Measurements from ENCODE around the gene RTP4. TPM values are rescaled to one million over a fixed set of nuclear protein-coding genes. Genes with fewer than 3 reads are reported as not detected.

RTP4 gene
- polyA plus RNA-seq, 2 of the 4 experiments (the other 2 are of a cell fraction), result not detected

GRCh38 chr3:187403768-187404288, 35.6 kb downstream of the RTP4 start (continued):
- TF ChIP-seq CTCF (IDR thresholded peaks at IDR 0.05), result no peak
- TF ChIP-seq ATOH8 (CRISPR knock-in tag; IDR thresholded peaks at IDR 0.05; ENCODE audit: low read depth), result no peak
- TF ChIP-seq TP53 (CRISPR knock-in tag; IDR thresholded peaks at IDR 0.05), result no peak
- TF ChIP-seq HOXA7 (CRISPR knock-in tag; IDR thresholded peaks at IDR 0.05), result no peak
- no peak for TF ChIP-seq MAZ (IDR thresholded peaks at IDR 0.05; ENCODE audit: borderline replicate concordance, low read depth, low read length)
- no peak for TF ChIP-seq RFX5 (IDR thresholded peaks at IDR 0.05)
- TF ChIP-seq HES2 (IDR thresholded peaks at IDR 0.05), result no peak
- TF ChIP-seq GATA3 (IDR thresholded peaks at IDR 0.05; ENCODE audit: borderline replicate concordance), result peak; percentile 33; the same call in 1 of the 2 replicates
- TF ChIP-seq E2F6 (IDR thresholded peaks at IDR 0.05; ENCODE audit: borderline replicate concordance, low read depth), result no peak
- no peak for TF ChIP-seq MAFK (IDR thresholded peaks at IDR 0.05; ENCODE audit: partially characterized antibody)
- no peak for TF ChIP-seq NPAS2 (CRISPR knock-in tag; IDR thresholded peaks at IDR 0.05; ENCODE audit: borderline replicate concordance)
- peak; percentile 20; the same call in 1 of the 2 replicates for TF ChIP-seq USF2 (IDR thresholded peaks at IDR 0.05)
- peak; percentile 63 for TF ChIP-seq JUNB (IDR thresholded peaks at IDR 0.05)
- no peak for TF ChIP-seq BCL3 (IDR thresholded peaks at IDR 0.05)
- no peak for TF ChIP-seq RARB (CRISPR knock-in tag; IDR thresholded peaks at IDR 0.05)
- no peak for TF ChIP-seq BHLHE40 (IDR thresholded peaks at IDR 0.05; ENCODE audit: low read depth, low read length)

- ChIA-PET CTCF (no interaction called here), POLR2A (no interaction called here)
- TF ChIP-seq POLR2AphosphoS2 (conservative IDR thresholded peaks at IDR 0.05; ENCODE audit: low read length) (no peak), EHF (CRISPR knock-in tag; IDR thresholded peaks at IDR 0.05) (no peak), ZFP36 (IDR thresholded peaks at IDR 0.05; ENCODE audit: borderline replicate concordance, partially characterized antibody) (no peak), ZSCAN20 (CRISPR knock-in tag; IDR thresholded peaks at IDR 0.05) (no peak), KDM5A (IDR thresholded peaks at IDR 0.05) (no peak), EP300 (IDR thresholded peaks at IDR 0.05) (no peak), MAZ (IDR thresholded peaks at IDR 0.05; ENCODE audit: borderline replicate concordance, low read depth, low read length) (no peak), ZNF302 (CRISPR knock-in tag; IDR thresholded peaks at IDR 0.05) (no peak), EHMT2 (IDR thresholded peaks at IDR 0.05; ENCODE audit: low read depth) (no peak), RFX5 (IDR thresholded peaks at IDR 0.05) (no peak), JUN (IDR thresholded peaks at IDR 0.05) (no peak), RNF2 (IDR thresholded peaks at IDR 0.05; ENCODE audit: borderline replicate concordance, low read depth) (no peak), ELK1 (IDR thresholded peaks at IDR 0.05; ENCODE audit: low read depth, low read length) (no peak), PBX3 (IDR thresholded peaks at IDR 0.05) (no peak), HES2 (IDR thresholded peaks at IDR 0.05) (no peak), CHD4 (IDR thresholded peaks at IDR 0.05; ENCODE audit: borderline replicate concordance) (no peak), FOSB (CRISPR knock-in tag; IDR thresholded peaks at IDR 0.05) (no peak), SREBF2 (IDR thresholded peaks at IDR 0.05) (no peak)
- Histone ChIP-seq H3K4me3 (no peak overlapping the region), H3K4me1 (peaks cover 17% of the 10 kb centered on the region), H3K27ac (no peak overlapping the region), H3K9me3 (no peaks in the 10 kb centered on the region), H3K4me2 (no peak overlapping the region)
- ATAC-seq (no peak), DNase-seq (ENCODE audit: low read depth in 1 of 2, low spot score in 1 of 2) (no peak), FAIRE-seq (no peak)
- 84% methylated on average over 3 of the region's 3 CpGs for WGBS (ENCODE audit: missing lambda C conversion rate)
Measured at GRCh38 chr3:187406927-187407326, 38.7 kb downstream of the RTP4 start.

All from A549 (cell line).